Astrocyte (in vitro differentiated cells and primary cell): Measurements from ENCODE around the gene PDZD2.

Experiments used
- CTCF ChIP-seq: IDR thresholded peaks from 2 replicates; pipeline ENCODE4 v1.5.1; 2011; ENCODE audit warnings: low read depth, mild to moderate bottlenecking, inconsistent platforms, low read length, moderate library complexity; ENCODE audit not compliant: insufficient read depth
- EZH2 ChIP-seq: IDR thresholded peaks from 2 replicates; pipeline ENCODE4 v1.6.1; 2012; ENCODE audit warnings: mild to moderate bottlenecking, low read length, inconsistent platforms; ENCODE audit not compliant: insufficient read depth

GRCh38 chr5:31924005-31924404, 285.1 kb downstream of the PDZD2 start:
- TF ChIP-seq CTCF (no peak), EZH2 (no peak)
